ENCODE results near the gene TMEM94.
"Not testable (repeated sequence)": the region's sequence is repeated elsewhere in the genome, so short reads cannot be mapped to it uniquely, and the experiment has no call there.

TMEM94 gene

GRCh38 chr17:75445896-75446295 lies 10.5 kb upstream of the TMEM94 start:
- not testable (repeated sequence) for DNase-seq (ENCODE audit: low read depth in 2 of 2)

- no peak for DNase-seq (ENCODE audit: low read depth in 2 of 2)
Measured at GRCh38 chr17:75447951-75448856, 8.2 kb upstream of the TMEM94 start.

- DNase-seq (ENCODE audit: low read depth in 2 of 2) = no peak
Measured at GRCh38 chr17:75450270-75450669, 6.2 kb upstream of the TMEM94 start.

- DNase-seq (ENCODE audit: low read depth in 2 of 2) = no peak
Measured at GRCh38 chr17:75454193-75454592, 2.2 kb upstream of the TMEM94 start.

GRCh38 chr17:75454672-75455071 lies 1.8 kb upstream of the TMEM94 start:
- not testable (repeated sequence) for DNase-seq (ENCODE audit: low read depth in 2 of 2)

GRCh38 chr17:75456039-75456416 lies 407 bp upstream of the TMEM94 start:
- no peak for DNase-seq (ENCODE audit: low read depth in 2 of 2)

- DNase-seq (ENCODE audit: low read depth in 2 of 2) = no peak
Measured at GRCh38 chr17:75457047-75457654, 716 bp downstream of the TMEM94 start.

GRCh38 chr17:75459246-75459589 lies 2.8 kb downstream of the TMEM94 start:
- DNase-seq (ENCODE audit: low read depth in 2 of 2) = no peak

GRCh38 chr17:75459590-75460267 lies 3.3 kb downstream of the TMEM94 start:
- no peak for DNase-seq (ENCODE audit: low read depth in 2 of 2)

GRCh38 chr17:75460295-75460694 lies 3.9 kb downstream of the TMEM94 start:
- DNase-seq (ENCODE audit: low read depth in 2 of 2) = no peak

- no peak for DNase-seq (ENCODE audit: low read depth in 2 of 2)
Measured at GRCh38 chr17:75463603-75464002, 7.2 kb downstream of the TMEM94 start.

GRCh38 chr17:75465039-75465438 lies 8.6 kb downstream of the TMEM94 start:
- DNase-seq (ENCODE audit: low read depth in 2 of 2) = no peak

- no peak for DNase-seq (ENCODE audit: low read depth in 2 of 2)
Measured at GRCh38 chr17:75468291-75468754, 11.9 kb downstream of the TMEM94 start.

- DNase-seq (ENCODE audit: low read depth in 2 of 2) = no peak
Measured at GRCh38 chr17:75468779-75469373, 12.4 kb downstream of the TMEM94 start.

- no peak for DNase-seq (ENCODE audit: low read depth in 2 of 2)
Measured at GRCh38 chr17:75471207-75471606, 14.8 kb downstream of the TMEM94 start.

- DNase-seq (ENCODE audit: low read depth in 2 of 2) = no peak
Measured at GRCh38 chr17:75472119-75472518, 15.7 kb downstream of the TMEM94 start.

- no peak for DNase-seq (ENCODE audit: low read depth in 2 of 2)
Measured at GRCh38 chr17:75473246-75473645, 16.8 kb downstream of the TMEM94 start.

GRCh38 chr17:75474736-75475135 lies 18.3 kb downstream of the TMEM94 start:
- no peak for DNase-seq (ENCODE audit: low read depth in 2 of 2)

GRCh38 chr17:75475144-75475835 lies 18.9 kb downstream of the TMEM94 start:
- DNase-seq (ENCODE audit: low read depth in 2 of 2) = no peak

GRCh38 chr17:75475851-75476250 lies 19.4 kb downstream of the TMEM94 start:
- no peak for DNase-seq (ENCODE audit: low read depth in 2 of 2)

- DNase-seq (ENCODE audit: low read depth in 2 of 2) = no peak
Measured at GRCh38 chr17:75476271-75476671, 19.8 kb downstream of the TMEM94 start.

Data from activated CD8-positive, alpha-beta memory T cell treated with anti-CD3 and anti-CD28 coated beads for 4 hours (primary cell).